ENCODE measurements around the gene LRRN3. TPM values are rescaled to one million over a fixed set of nuclear protein-coding genes. Genes with fewer than 3 reads are reported as not detected.

LRRN3 gene
- total and polyA plus RNA-seq, 8 donors, result 0.30 to 1.3 (median 0.46) TPM; not detected in 1

GRCh38 chr7:111086532-111086931 lies 4.4 kb upstream of the LRRN3 start:
- 86 to 91% methylated on average over 2 of the region's 2 CpGs for WGBS, 2 donors
- no peaks in the 10 kb centered on the region for H3K9me3 ChIP-seq
- H3K27ac ChIP-seq, result no peak overlapping the region
- no peak for ATAC-seq
- no peak overlapping the region for H3K4me3 ChIP-seq
- H3K36me3 ChIP-seq, result no peaks in the 10 kb centered on the region
- no peak for DNase-seq
- no peaks in the 10 kb centered on the region for H3K27me3 ChIP-seq
- FAIRE-seq, result no peak
- no peak for TF ChIP-seq CTCF (IDR thresholded peaks at IDR 0.05)
- H3K4me1 ChIP-seq, result no peaks in the 10 kb centered on the region
- intact Hi-C loops (cut with DNase I), result no loop called here

GRCh38 chr7:111088328-111088727 lies 2.6 kb upstream of the LRRN3 start:
- H3K27ac ChIP-seq, result no peak overlapping the region
- no peaks in the 10 kb centered on the region for H3K9me3 ChIP-seq
- DNase-seq (no peak), FAIRE-seq (no peak), ATAC-seq (no peak)
- H3K27me3 ChIP-seq, result no peaks in the 10 kb centered on the region
- intact Hi-C loops (cut with DNase I), result no loop called here
- 94 to 98% methylated on average over 1 of the region's 1 CpG for WGBS, 2 donors
- no peak overlapping the region for H3K4me3 ChIP-seq
- peaks cover 0 to 4% (median 0%) of the 10 kb centered on the region in 3 donors for H3K4me1 ChIP-seq
- TF ChIP-seq CTCF (IDR thresholded peaks at IDR 0.05), result no peak
- H3K36me3 ChIP-seq, result no peaks in the 10 kb centered on the region

- Histone ChIP-seq H3K27ac (no peak overlapping the region), H3K4me3 (no peak overlapping the region), H3K36me3 (no peaks in the 10 kb centered on the region), H3K9me3 (no peaks in the 10 kb centered on the region), H3K4me1 (peaks cover 0 to 4% (median 0%) of the 10 kb centered on the region in 3 donors), H3K27me3 (no peaks in the 10 kb centered on the region)
- FAIRE-seq (peak; percentile 96), DNase-seq (no peak), ATAC-seq (peak; percentile 43 to 86 (median 82))
- WGBS, 2 donors, result 27 to 28% methylated on average over 1 of the region's 1 CpG
- intact Hi-C loops (cut with DNase I), result loop anchor here in 1 of 3 donors (10.0 kb wide), 1 partner anchor 395 kb away; no protein-coding TSS in a partner anchor
- peak; percentile 39 to 68 (median 61) for TF ChIP-seq CTCF (IDR thresholded peaks at IDR 0.05)
Observed at GRCh38 chr7:111089822-111090426, 1.0 kb upstream of the LRRN3 start.

- no peaks in the 10 kb centered on the region for H3K36me3 ChIP-seq
- no peak for TF ChIP-seq CTCF (IDR thresholded peaks at IDR 0.05)
- H3K27me3 ChIP-seq, result no peaks in the 10 kb centered on the region
- WGBS, 2 donors, result 50 to 60% methylated on average over 3 of the region's 3 CpGs
- ATAC-seq (peak in 2 of 4 donors; percentile 18 to 37), DNase-seq (no peak), FAIRE-seq (no peak)
- intact Hi-C loops (cut with DNase I), result loop anchor here in 1 of 3 donors (10.0 kb wide), 1 partner anchor 393 kb away; no protein-coding TSS in a partner anchor
- H3K27ac ChIP-seq, result no peak overlapping the region
- H3K9me3 ChIP-seq, result no peaks in the 10 kb centered on the region
- peaks cover 0 to 4% (median 0%) of the 10 kb centered on the region in 3 donors for H3K4me1 ChIP-seq
- peak overlapping the region in 1 of 4 donors; percentile 13 for H3K4me3 ChIP-seq
Observed at GRCh38 chr7:111091593-111092358, 849 bp downstream of the LRRN3 start.
